HCT116 (cell line): ENCODE results near the gene RNPEP. TPM values are rescaled to one million over a fixed set of nuclear protein-coding genes. Genes with fewer than 3 reads are reported as not detected.
A peak's percentile ranks its signal among the peaks of the same experiment; 100 is the strongest.

Experiments
- ATAC-seq: fragments of 200-7000 bp; cut with Tn5 transposase; 2 replicates; pipeline ENCODE4 v1.9.1; 2020; ENCODE audit warnings: mild to moderate bottlenecking, moderate library complexity
- BruUV-seq: library from RNA; stranded (reverse); fragments of 400-500 nt; replicated peaks from 2 replicates; lab custom pipeline; 2021; lab: Mats Ljungman, UMichigan
- CTCF ChIA-PET: fragments of 300-600 bp; sonication (Branson Sonifier 250); formaldehyde crosslinking; loops from one replicate; lab custom pipeline; 2021; ENCODE audit warnings: antibody characterized with exemption; lab: Charles Lee
- POLR2A ChIA-PET: fragments of 300-600, 350-600 bp; sonication (Branson Sonifier 250); formaldehyde crosslinking; loops from one replicate; lab custom pipeline; 2021; ENCODE audit warnings: antibody characterized with exemption; lab: Charles Lee
- RAD21 ChIA-PET, 2 experiments: fragments of 300-600 bp; sonication (Branson Sonifier 250); formaldehyde crosslinking; loops; one replicate each; lab custom pipeline; 2023; ENCODE audit warnings: low total read pairs in 2 of 2; ENCODE audit not compliant: uncharacterized antibody in 2 of 2, unreplicated experiment in 2 of 2, low non-redundant PET in 1 of 2; lab: Charles Lee
- DNase-seq: peaks from one replicate; pipeline ENCODE4 v3.0.0-alpha.2; 2010; ENCODE audit warnings: low read depth, low spot score
- H2AFZ ChIP-seq: fragments of 200-600 bp; shearing (Covaris generic), sonication (generic); 2 replicates; pipeline ENCODE4 v1.6.1; 2017; ENCODE audit warnings: low read depth, mixed run types, mixed read lengths, antibody characterized with exemption, low read length; ENCODE audit not compliant: poor library complexity, severe bottlenecking
- H3K27ac ChIP-seq: 2 replicates; pipeline ENCODE4 v1.5.1; 2012; ENCODE audit warnings: low read depth, low read length
- H3K27me3 ChIP-seq: fragments of 200-600 bp; sonication (generic); 2 replicates; pipeline ENCODE4 v1.6.1; 2016; ENCODE audit warnings: mixed run types, low read length, mixed read lengths; ENCODE audit not compliant: insufficient read depth
- H3K36me3 ChIP-seq, 2 experiments: fragments of 200-500 bp in 1 of 2; fragments of 200-600 bp in 1 of 2; sonication (Bioruptor generic) in 1 of 2; sonication (generic) in 1 of 2; 2 replicates each; pipeline versions ENCODE4 v1.5.1 to v1.6.1; 2014 to 2016; ENCODE audit warnings: low read length in 2 of 2, inconsistent platforms in 1 of 2, mixed read lengths in 1 of 2, mixed run types in 1 of 2; ENCODE audit not compliant: insufficient read depth in 2 of 2, control insufficient read depth in 1 of 2
- H3K4me1 ChIP-seq, 2 experiments: fragments of 200-600 bp in 1 of 2; sonication (generic) in 1 of 2; 2 replicates each; pipeline versions ENCODE4 v1.5.1 to v1.6.1; 2012 to 2017; ENCODE audit warnings: low read length in 2 of 2, inconsistent platforms in 1 of 2, mild to moderate bottlenecking in 1 of 2, mixed read lengths in 1 of 2, mixed run types in 1 of 2, moderate library complexity in 1 of 2; ENCODE audit not compliant: insufficient read depth in 2 of 2, control insufficient read depth in 1 of 2
- H3K4me2 ChIP-seq: fragments of 200-600 bp; sonication (generic); 2 replicates; pipeline ENCODE4 v1.6.1; 2017; ENCODE audit warnings: mixed run types, low read length, mixed read lengths
- H3K4me3 ChIP-seq, 2 experiments: fragments of 200-600 bp in 1 of 2; sonication (generic) in 1 of 2; replicated peaks in 1 of 2; 2 replicates each; pipeline ENCODE4 v1.5.1; 2011 to 2016; ENCODE audit warnings: low read length in 2 of 2, control low read depth in 1 of 2, low read depth in 1 of 2, mild to moderate bottlenecking in 1 of 2, mixed read lengths in 1 of 2, mixed run types in 1 of 2
- H3K79me2 ChIP-seq: fragments of 200-600 bp; sonication (generic); 2 replicates; pipeline ENCODE4 v1.6.1; 2017; ENCODE audit warnings: mild to moderate bottlenecking, mixed run types, low read length, moderate library complexity, mixed read lengths; ENCODE audit not compliant: insufficient read depth
- H3K9ac ChIP-seq: fragments of 200-600 bp; sonication (generic); 2 replicates; pipeline ENCODE4 v1.6.1; 2016; ENCODE audit warnings: low read length, mixed read lengths
- H3K9me2 ChIP-seq: fragments of 200-600 bp; sonication (generic), shearing (Covaris generic); 2 replicates; pipeline ENCODE4 v1.6.1; 2017; ENCODE audit warnings: mixed run types, mild to moderate bottlenecking, moderate library complexity; ENCODE audit not compliant: insufficient read depth
- H3K9me3 ChIP-seq, 2 experiments: fragments of 200-500 bp in 1 of 2; fragments of 200-600 bp in 1 of 2; sonication (Bioruptor generic) in 1 of 2; sonication (generic) in 1 of 2; 2 replicates each; pipeline ENCODE4 v1.6.1; 2014 to 2017; ENCODE audit warnings: low read length in 2 of 2, mixed read lengths in 2 of 2, inconsistent platforms in 1 of 2, low read depth in 1 of 2, mild to moderate bottlenecking in 1 of 2, mixed run types in 1 of 2, moderate library complexity in 1 of 2; ENCODE audit not compliant: control insufficient read depth in 1 of 2, insufficient read depth in 1 of 2
- H4K20me1 ChIP-seq: fragments of 200-600 bp; sonication (generic), shearing (Covaris generic); 2 replicates; pipeline ENCODE4 v1.6.1; 2017; ENCODE audit warnings: mixed run types, mild to moderate bottlenecking, moderate library complexity; ENCODE audit not compliant: insufficient read depth
- CEBPB ChIP-seq: IDR thresholded peaks from 2 replicates; pipeline ENCODE4 v1.6.1; 2012; ENCODE audit warnings: low read depth
- EGR1 ChIP-seq: IDR thresholded peaks from 2 replicates; pipeline ENCODE4 v1.6.1; 2012; ENCODE audit warnings: low read depth
- ELF1 ChIP-seq: IDR thresholded peaks from 2 replicates; pipeline ENCODE4 v1.6.1; 2012; ENCODE audit warnings: low read depth, borderline replicate concordance
- EZH2 ChIP-seq: fragments of 200-600 bp; sonication (generic); IDR thresholded peaks from 2 replicates; pipeline ENCODE4 v1.6.1; 2017; ENCODE audit warnings: antibody characterized with exemption, mixed run types
- FOSL1 ChIP-seq: IDR thresholded peaks from 2 replicates; pipeline ENCODE4 v1.6.1; 2012; ENCODE audit warnings: low read depth
- JUND ChIP-seq: IDR thresholded peaks from 2 replicates; pipeline ENCODE4 v1.6.1; 2012
- POLR2A ChIP-seq: IDR thresholded peaks from 2 replicates; pipeline ENCODE4 v1.7.0; 2011; ENCODE audit warnings: borderline replicate concordance; ENCODE audit not compliant: insufficient read depth, insufficient read length; ENCODE audit errors: extremely low read depth
- POLR2AphosphoS5 ChIP-seq: IDR thresholded peaks from 2 replicates; pipeline ENCODE4 v1.6.1; 2011; ENCODE audit warnings: mild to moderate bottlenecking, low read depth, low read length, moderate library complexity
- RAD21 ChIP-seq: IDR thresholded peaks from 2 replicates; pipeline ENCODE4 v1.6.1; 2012; ENCODE audit warnings: low read depth, mild to moderate bottlenecking
- SIN3A ChIP-seq: IDR thresholded peaks from 2 replicates; pipeline ENCODE4 v1.6.1; 2012; ENCODE audit warnings: low read depth
- SP1 ChIP-seq: IDR thresholded peaks from 2 replicates; pipeline ENCODE4 v1.6.1; 2012; ENCODE audit warnings: low read depth
- SRF ChIP-seq: IDR thresholded peaks from 2 replicates; pipeline ENCODE4 v1.6.1; 2012; ENCODE audit warnings: low read depth
- TCF7L2 ChIP-seq: IDR thresholded peaks from 2 replicates; pipeline ENCODE4 v1.7.0; 2011; ENCODE audit warnings: borderline replicate concordance, inconsistent platforms; ENCODE audit not compliant: insufficient read depth, insufficient read length; ENCODE audit errors: extremely low read depth
- YY1 ChIP-seq: IDR thresholded peaks from 2 replicates; pipeline ENCODE4 v1.6.1; 2011; ENCODE audit warnings: low read length, low read depth, moderate library complexity, mild to moderate bottlenecking; ENCODE audit not compliant: insufficient replicate concordance; ENCODE audit errors: extremely low read depth
- ZFX ChIP-seq: fragments of 450-650 bp; IDR thresholded peaks from 2 replicates; pipeline ENCODE4 v1.6.1; 2017
- ZNF274 ChIP-seq: fragments of 200-500 bp; sonication (Bioruptor generic); IDR thresholded peaks from 2 replicates; pipeline ENCODE4 v1.6.1; 2014; ENCODE audit warnings: mild to moderate bottlenecking, low read depth, low read length, inconsistent platforms
- intact Hi-C: fragments of 100-400 bp; cut with micrococcal nuclease; formaldehyde crosslinking; loops from 2 replicates; pipeline ENCODE4 v1.10.0; 2022
- total RNA-seq: library from RNA; stranded (reverse); gene quantifications from one replicate; pipeline ENCODE4 v1.2.1, GENCODE V29; 2021; ENCODE audit not compliant: unreplicated experiment
- TF ChIP-seq, protein P1 (sequence below), 3 experiments: fragments of 200-600 bp in 1 of 3; sonication (generic) in 1 of 3; IDR thresholded peaks in 2 of 3; conservative IDR thresholded peaks in 1 of 3; 2 replicates each; pipeline ENCODE4 v1.5.1; 2012 to 2017; ENCODE audit warnings: low read depth in 2 of 3, low read length in 2 of 3, antibody characterized with exemption in 1 of 3, borderline replicate concordance in 1 of 3, control low read depth in 1 of 3, mild to moderate bottlenecking in 1 of 3, mixed read lengths in 1 of 3, mixed run types in 1 of 3, moderate library complexity in 1 of 3; ENCODE audit not compliant: insufficient read depth in 1 of 3
- TF ChIP-seq, protein P2 (sequence below): IDR thresholded peaks from 2 replicates; pipeline ENCODE4 v1.6.1; 2012
- TF ChIP-seq, protein P3 (sequence below): IDR thresholded peaks from 2 replicates; pipeline ENCODE4 v1.6.1; 2012; ENCODE audit warnings: low read depth
- TF ChIP-seq, protein P4 (sequence below): IDR thresholded peaks from 2 replicates; pipeline ENCODE4 v1.6.1; 2012

RNPEP gene
- total RNA-seq, 1 experiment from 2014 or later, result 85.9 TPM

DNA sequence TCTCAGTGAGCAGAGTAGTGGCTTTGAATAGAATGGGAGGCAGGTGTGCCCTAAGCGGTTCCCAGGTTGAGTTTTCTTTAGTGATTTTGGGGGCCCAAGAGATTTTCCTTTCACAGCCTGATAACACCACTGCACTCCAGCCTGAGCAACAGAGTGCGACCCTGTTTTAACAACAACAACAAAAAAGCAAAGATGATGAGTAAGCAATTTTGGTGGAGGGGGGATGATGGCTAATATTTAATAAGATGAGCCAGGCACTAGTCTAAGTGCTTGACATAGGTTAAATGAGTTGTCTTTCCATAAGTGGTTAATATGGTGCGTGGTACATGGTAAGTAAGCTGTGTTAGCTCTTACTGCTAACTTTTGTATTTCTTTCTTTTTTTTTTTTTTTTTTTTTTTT, 2.0 kb downstream of the RNPEP start:
- ATAC-seq (no peak), DNase-seq (no peak)
- no peaks in the 10 kb centered on the region for H3K9me2 ChIP-seq
- H3K27me3 ChIP-seq, result no peaks in the 10 kb centered on the region
- peak overlapping the region; percentile 88 for H3K4me2 ChIP-seq
- H3K27ac ChIP-seq, result no peak overlapping the region
- no peak overlapping the region for H2AFZ ChIP-seq
- peaks cover 42% of the 10 kb centered on the region for H3K79me2 ChIP-seq
- peaks cover 10 to 13% of the 10 kb centered on the region in 2 experiments for H3K36me3 ChIP-seq
- POLR2A ChIA-PET, result interaction anchor here (0.7 to 2.9 kb wide), 2 partner anchors 12 to 26 kb away, joined by 3 to 12 read pairs; partner anchors contain the start of gene ELF3
- RAD21 ChIA-PET, result interaction anchor here in 1 of 2 experiments (0.7 kb wide), 1 partner anchor 137 kb away, joined by 3 read pairs; no protein-coding TSS in a partner anchor
- CTCF ChIA-PET, result interaction anchor here (1.4 to 4.1 kb wide), 3 partner anchors 15 to 151 kb away, joined by 3 to 19 read pairs (median 5); no protein-coding TSS in a partner anchor
- intact Hi-C loops, result no loop called here
- peaks cover 5 to 23% of the 10 kb centered on the region in 2 experiments for H3K4me1 ChIP-seq
- H3K9ac ChIP-seq, result no peak overlapping the region
- no peak overlapping the region; a peak in 1 of 4 replicates for H3K4me3 ChIP-seq
- BruUV-seq, result no TSS peak
- no peaks in the 10 kb centered on the region for H4K20me1 ChIP-seq
- no peaks in the 10 kb centered on the region for H3K9me3 ChIP-seq
- TF ChIP-seq, protein P1, sequence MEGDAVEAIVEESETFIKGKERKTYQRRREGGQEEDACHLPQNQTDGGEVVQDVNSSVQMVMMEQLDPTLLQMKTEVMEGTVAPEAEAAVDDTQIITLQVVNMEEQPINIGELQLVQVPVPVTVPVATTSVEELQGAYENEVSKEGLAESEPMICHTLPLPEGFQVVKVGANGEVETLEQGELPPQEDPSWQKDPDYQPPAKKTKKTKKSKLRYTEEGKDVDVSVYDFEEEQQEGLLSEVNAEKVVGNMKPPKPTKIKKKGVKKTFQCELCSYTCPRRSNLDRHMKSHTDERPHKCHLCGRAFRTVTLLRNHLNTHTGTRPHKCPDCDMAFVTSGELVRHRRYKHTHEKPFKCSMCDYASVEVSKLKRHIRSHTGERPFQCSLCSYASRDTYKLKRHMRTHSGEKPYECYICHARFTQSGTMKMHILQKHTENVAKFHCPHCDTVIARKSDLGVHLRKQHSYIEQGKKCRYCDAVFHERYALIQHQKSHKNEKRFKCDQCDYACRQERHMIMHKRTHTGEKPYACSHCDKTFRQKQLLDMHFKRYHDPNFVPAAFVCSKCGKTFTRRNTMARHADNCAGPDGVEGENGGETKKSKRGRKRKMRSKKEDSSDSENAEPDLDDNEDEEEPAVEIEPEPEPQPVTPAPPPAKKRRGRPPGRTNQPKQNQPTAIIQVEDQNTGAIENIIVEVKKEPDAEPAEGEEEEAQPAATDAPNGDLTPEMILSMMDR (IDR thresholded peaks at IDR 0.05 in 2 of 3, conservative IDR thresholded peaks at IDR 0.05 in 1 of 3; ENCODE audit: borderline replicate concordance in 1 of 3, insufficient read depth in 1 of 3, low read depth in 2 of 3, low read length in 2 of 3), result no peak
- TF ChIP-seq SIN3A (no peak), SRF (no peak), YY1 (no peak), JUND (no peak), POLR2AphosphoS5 (no peak), POLR2A (no peak), ELF1 (no peak), EZH2 (no peak), EGR1 (no peak), FOSL1 (no peak), RAD21 (no peak), TCF7L2 (no peak), ZFX (no peak), ZNF274 (no peak), SP1 (no peak), CEBPB (no peak)
- TF ChIP-seq, protein P2, sequence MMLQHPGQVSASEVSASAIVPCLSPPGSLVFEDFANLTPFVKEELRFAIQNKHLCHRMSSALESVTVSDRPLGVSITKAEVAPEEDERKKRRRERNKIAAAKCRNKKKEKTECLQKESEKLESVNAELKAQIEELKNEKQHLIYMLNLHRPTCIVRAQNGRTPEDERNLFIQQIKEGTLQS, result no peak
- TF ChIP-seq, protein P3, sequence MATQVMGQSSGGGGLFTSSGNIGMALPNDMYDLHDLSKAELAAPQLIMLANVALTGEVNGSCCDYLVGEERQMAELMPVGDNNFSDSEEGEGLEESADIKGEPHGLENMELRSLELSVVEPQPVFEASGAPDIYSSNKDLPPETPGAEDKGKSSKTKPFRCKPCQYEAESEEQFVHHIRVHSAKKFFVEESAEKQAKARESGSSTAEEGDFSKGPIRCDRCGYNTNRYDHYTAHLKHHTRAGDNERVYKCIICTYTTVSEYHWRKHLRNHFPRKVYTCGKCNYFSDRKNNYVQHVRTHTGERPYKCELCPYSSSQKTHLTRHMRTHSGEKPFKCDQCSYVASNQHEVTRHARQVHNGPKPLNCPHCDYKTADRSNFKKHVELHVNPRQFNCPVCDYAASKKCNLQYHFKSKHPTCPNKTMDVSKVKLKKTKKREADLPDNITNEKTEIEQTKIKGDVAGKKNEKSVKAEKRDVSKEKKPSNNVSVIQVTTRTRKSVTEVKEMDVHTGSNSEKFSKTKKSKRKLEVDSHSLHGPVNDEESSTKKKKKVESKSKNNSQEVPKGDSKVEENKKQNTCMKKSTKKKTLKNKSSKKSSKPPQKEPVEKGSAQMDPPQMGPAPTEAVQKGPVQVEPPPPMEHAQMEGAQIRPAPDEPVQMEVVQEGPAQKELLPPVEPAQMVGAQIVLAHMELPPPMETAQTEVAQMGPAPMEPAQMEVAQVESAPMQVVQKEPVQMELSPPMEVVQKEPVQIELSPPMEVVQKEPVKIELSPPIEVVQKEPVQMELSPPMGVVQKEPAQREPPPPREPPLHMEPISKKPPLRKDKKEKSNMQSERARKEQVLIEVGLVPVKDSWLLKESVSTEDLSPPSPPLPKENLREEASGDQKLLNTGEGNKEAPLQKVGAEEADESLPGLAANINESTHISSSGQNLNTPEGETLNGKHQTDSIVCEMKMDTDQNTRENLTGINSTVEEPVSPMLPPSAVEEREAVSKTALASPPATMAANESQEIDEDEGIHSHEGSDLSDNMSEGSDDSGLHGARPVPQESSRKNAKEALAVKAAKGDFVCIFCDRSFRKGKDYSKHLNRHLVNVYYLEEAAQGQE, result no peak
- TF ChIP-seq, protein P4, sequence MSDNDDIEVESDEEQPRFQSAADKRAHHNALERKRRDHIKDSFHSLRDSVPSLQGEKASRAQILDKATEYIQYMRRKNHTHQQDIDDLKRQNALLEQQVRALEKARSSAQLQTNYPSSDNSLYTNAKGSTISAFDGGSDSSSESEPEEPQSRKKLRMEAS, result no peak
